ENCODE data around the gene KBTBD12.

KBTBD12 gene

GRCh38 chr3:127988770-127989557, 73.9 kb downstream of the KBTBD12 start:
- no peak for DNase-seq

GRCh38 chr3:127990051-127990450, 75.0 kb downstream of the KBTBD12 start:
- DNase-seq = no peak

- no peak for DNase-seq
Measured at GRCh38 chr3:127990461-127990860, 75.4 kb downstream of the KBTBD12 start.

- no peak for DNase-seq
Measured at GRCh38 chr3:127991251-127991650, 76.2 kb downstream of the KBTBD12 start.

- DNase-seq = no peak
Measured at GRCh38 chr3:127991681-127992080, 76.6 kb downstream of the KBTBD12 start.

GRCh38 chr3:127992127-127992526, 77.1 kb downstream of the KBTBD12 start:
- no peak for DNase-seq

GRCh38 chr3:127994011-127994410, 79.0 kb downstream of the KBTBD12 start:
- no peak for DNase-seq

- DNase-seq = no peak
Measured at GRCh38 chr3:127997016-127997415, 82.0 kb downstream of the KBTBD12 start.

GRCh38 chr3:127997961-127998360, 82.9 kb downstream of the KBTBD12 start:
- peak; percentile 34 for DNase-seq

GRCh38 chr3:127998596-127998995, 83.6 kb downstream of the KBTBD12 start:
- DNase-seq = no peak

GRCh38 chr3:127999509-128000106, 84.6 kb downstream of the KBTBD12 start:
- DNase-seq = no peak

- DNase-seq = no peak
Measured at GRCh38 chr3:128001576-128001975, 86.5 kb downstream of the KBTBD12 start.

- DNase-seq = no peak
Measured at GRCh38 chr3:128004661-128005060, 89.6 kb downstream of the KBTBD12 start.

- peak; percentile 9 for DNase-seq
Measured at GRCh38 chr3:128006061-128007032, 91.3 kb downstream of the KBTBD12 start.

GRCh38 chr3:128007033-128007424, 92.0 kb downstream of the KBTBD12 start:
- DNase-seq = no peak

GRCh38 chr3:128009952-128010846, 95.2 kb downstream of the KBTBD12 start:
- no peak for DNase-seq

- no peak for DNase-seq
Measured at GRCh38 chr3:128011140-128011539, 96.1 kb downstream of the KBTBD12 start.

- DNase-seq = no peak
Measured at GRCh38 chr3:128012050-128012449, 97.0 kb downstream of the KBTBD12 start.

- DNase-seq = no peak
Measured at GRCh38 chr3:128014548-128014947, 99.5 kb downstream of the KBTBD12 start.

- no peak for DNase-seq
Measured at GRCh38 chr3:128016502-128016901, 101.5 kb downstream of the KBTBD12 start.

- no peak for DNase-seq
Measured at GRCh38 chr3:128021768-128022372, 106.8 kb downstream of the KBTBD12 start.

- DNase-seq = no peak
Measured at GRCh38 chr3:128033102-128033501, 118.1 kb downstream of the KBTBD12 start.

All from NCI-H345 (cell line).